NCI-H187 treated with DMSO at 0.1 percent for 48 hours (cell line): ENCODE data around the gene TCF7L1.
"Not testable (repeated sequence)": the region's sequence is repeated elsewhere in the genome, so short reads cannot be mapped to it uniquely, and the experiment has no call there.

Source experiments
- DNase-seq: peaks from one replicate; lab custom pipeline; 2025; lab: John Stamatoyannopoulos, UW

The TCF7L1 gene

DNA sequence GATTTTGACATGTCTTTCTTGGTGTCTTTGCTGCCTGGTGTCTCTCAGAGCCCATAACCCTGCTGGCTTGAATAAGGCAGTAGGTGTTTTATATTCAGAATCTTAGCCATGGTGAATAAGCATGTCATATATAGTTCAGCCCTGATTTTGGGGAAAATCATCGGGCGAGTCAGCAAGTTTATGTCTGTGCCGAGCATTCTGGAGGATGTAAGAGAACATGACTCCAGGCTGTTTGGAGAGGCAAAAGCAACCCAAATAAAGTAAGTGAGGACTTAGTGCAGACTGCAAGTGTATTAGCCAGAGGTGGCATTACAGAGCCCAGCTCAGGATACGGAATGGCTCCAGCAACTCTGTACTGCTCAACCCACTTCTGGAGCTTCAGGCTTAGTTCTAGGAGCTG is 50.3 kb downstream of the TCF7L1 start:
- no peak for DNase-seq

DNA sequence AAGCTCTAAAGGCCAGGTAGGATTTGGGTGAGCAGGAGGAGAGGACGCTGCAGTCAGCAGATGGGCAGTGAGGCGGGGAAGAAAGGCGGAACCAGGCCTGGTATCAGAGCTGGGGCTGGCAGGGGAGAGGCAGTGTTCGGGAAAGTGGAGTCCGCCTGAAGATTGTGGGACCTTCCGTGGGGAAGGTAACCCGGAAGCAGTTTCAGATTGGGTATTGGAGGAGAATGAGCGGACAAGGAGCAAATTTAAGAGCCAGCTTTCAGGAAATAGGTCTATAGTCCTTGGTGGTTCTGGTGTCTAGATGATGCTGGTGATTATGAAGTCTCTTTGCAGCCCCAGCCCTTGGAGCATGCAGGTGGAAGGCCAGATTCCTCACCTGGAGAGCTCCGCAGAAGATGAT is 51.0 kb downstream of the TCF7L1 start:
- DNase-seq = no peak

- no peak for DNase-seq
These were observed 51.8 kb downstream of the TCF7L1 start for GRCh38 chr2:85184990-85185389.

DNA sequence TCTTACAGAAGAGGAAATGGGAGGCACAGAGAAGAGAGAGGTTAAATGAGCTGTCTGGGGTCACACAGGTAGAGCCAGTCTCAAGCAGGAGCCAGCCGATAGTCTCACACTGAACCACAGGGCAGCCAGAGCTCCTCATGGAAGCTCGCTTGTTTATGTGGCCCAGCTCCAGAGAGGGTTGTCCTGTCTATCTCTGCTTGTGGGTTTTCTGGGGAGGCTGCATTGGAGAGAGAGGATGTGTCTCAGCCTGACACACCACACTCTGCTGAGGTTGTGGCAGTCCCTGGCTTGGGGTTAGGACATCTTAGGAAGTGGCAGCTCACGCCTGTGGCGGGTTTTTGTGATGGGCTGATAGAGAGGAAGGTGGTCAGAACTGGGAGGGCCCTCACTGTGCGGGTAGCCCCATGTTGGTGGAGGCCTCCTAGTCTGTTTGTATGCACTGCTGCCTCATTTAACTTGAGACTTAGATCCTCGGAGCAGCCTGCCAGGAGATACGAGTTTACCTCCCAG is 52.3 kb downstream of the TCF7L1 start:
- no peak for DNase-seq

GRCh38 chr2:85187069-85187468 is 53.9 kb downstream of the TCF7L1 start:
- DNase-seq = no peak

- DNase-seq = no peak
These were observed 55.7 kb downstream of the TCF7L1 start for GRCh38 chr2:85188852-85189251.

- no peak for DNase-seq
These were observed 56.5 kb downstream of the TCF7L1 start for GRCh38 chr2:85189606-85190270.

DNA sequence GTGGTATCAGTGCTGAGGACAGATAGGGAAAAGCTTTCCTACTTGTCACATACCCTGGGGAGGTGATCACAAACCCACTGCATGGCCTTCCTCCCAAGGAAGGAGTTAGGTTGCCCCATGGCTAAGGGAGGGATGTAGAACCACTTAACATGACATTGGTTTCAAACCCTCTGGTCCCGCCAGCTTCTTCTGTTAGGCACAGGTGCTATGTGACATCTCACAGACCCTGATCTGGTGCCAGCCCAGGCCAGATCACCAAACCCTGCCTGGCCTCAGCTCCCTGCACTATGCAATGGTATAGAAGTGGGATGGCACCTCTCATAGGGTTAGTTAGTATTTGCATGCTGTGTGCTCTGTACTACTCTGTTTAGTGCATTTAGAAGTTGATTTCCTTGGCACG is 58.0 kb downstream of the TCF7L1 start:
- no peak for DNase-seq

DNA sequence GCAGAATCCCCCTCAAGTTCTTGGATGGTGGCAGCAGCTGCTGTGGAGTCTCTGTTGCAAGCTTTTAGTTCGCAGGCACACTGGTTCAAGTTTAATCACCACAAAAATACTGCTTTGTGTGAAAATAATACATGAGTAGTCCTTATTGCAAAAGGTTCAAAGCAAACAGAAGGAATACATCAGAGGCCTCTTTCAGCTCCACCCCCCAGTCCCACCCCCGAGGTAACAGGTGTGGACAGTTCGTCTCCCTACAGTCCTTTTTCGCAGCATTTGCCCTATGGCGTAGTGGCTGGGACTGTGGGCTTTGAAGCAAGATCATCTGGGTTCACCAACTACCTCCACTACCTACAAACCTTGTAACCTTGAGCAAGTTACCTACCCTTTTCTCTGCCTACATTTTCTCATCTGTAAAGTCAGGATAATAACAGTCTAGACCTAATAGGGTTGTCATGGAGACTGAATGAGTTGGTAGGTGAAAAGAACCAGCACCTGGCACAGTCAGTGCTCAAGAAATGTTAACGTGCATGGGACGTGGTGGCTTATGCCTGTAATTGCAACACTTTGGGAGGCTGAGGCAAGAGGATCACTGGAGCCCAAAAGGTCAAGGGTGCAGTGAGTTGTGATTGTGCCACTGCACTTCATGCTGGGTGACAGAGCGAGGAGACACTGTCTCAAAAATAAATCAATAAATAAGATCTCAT is 61.7 kb downstream of the TCF7L1 start:
- DNase-seq = no peak

- DNase-seq = no peak
These were observed 62.8 kb downstream of the TCF7L1 start for GRCh38 chr2:85195956-85196355.

DNA sequence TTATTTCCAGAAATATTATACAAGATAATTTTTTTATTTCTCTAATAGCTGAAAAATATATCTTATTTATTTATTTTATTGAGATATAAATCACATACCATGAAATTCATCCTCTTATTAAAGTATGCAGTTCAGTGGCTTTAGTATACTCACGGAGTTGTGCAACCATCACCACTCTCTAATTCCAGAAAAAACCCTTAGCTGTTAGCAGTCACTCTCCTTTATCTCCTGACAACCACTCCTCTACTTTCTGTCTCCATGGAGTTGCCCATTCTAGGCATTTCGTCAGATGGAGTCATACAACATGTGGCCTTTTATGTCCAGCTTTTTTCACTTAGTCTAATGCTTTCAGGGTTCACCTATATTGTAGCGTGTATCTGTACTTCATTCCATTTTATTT is 66.5 kb downstream of the TCF7L1 start:
- DNase-seq = no peak

DNA sequence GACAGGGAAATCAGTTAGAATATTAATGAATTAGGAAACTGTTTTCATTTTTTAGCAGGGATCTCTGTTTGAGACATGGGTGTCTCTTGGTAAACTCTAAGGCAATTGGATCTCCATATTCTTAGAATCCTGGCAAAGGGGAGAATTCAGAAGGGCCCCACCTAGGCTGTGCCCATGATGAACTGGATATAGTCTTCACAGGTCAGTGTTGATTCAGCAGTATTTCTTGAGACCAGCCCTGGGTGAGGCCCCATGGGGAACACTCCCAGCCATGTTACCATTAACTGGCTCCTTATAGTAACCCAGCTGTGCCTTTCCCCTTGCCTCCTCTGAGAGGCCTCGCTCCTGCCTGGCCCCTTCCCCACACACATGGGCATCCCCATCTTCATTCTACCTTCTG is 76.7 kb downstream of the TCF7L1 start:
- no peak for DNase-seq

- no peak for DNase-seq
These were observed 77.3 kb downstream of the TCF7L1 start for GRCh38 chr2:85210511-85210910.

DNA sequence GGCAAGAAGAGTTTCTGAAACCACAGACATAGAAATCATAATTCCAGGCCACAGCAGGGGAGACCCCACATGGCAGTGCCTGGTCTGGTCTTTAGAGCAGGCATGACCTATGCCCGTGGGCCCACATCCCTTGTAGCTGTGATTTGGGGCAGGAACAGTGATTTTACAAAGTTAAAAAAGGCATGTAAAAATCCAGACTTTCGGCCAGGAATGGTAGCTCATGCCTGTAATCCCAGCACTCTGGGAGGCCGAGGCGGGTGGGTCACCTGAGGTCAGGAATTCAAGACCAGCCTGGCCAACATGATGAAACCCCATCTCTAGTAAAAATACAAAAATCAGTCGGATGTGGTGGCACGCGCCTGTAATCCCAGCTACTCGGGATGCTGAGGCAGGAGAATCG is 78.4 kb downstream of the TCF7L1 start:
- not testable (repeated sequence) for DNase-seq

DNA sequence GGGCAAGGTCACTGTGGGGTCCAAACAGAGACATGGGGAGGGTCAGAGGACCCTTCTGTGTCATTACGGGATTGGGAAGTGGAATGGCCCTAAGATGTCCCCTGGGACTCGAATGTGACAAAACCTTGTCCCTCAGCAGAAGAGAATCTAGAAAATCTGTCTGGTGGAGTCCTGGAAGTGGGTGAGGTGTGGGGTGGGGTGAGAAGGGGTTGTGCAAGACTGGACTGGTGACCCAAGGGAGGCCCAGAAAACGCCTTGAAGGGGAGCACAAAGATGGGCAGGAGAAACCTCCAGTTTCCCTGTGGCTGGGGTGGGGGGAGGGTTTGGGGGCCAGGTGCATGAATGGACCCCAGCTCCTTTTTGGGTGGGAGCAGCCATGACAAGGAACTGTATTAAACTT is 79.6 kb downstream of the TCF7L1 start:
- no peak for DNase-seq

- no peak for DNase-seq
These were observed 80.2 kb downstream of the TCF7L1 start for GRCh38 chr2:85213404-85213803.

GRCh38 chr2:85213901-85214512 is 80.8 kb downstream of the TCF7L1 start:
- DNase-seq = no peak

DNA sequence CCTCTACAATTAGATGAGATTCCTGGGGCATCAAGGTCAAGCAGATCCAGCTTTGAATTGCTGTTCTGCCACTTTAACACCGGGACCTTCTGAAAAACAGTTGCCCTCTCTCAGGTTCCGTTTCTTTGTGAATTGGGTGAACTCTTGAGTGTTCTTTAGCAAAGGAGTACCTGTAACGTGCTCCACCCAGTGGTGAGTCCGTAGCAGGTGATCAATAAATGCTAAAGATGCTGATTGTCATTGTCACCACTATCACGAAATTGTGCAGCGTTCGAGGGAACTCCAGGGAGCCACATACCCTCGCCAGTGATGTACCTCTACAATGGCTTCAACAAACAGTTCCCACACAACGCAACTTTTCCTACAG is 81.9 kb downstream of the TCF7L1 start:
- DNase-seq = no peak

GRCh38 chr2:85215448-85216401 is 82.5 kb downstream of the TCF7L1 start:
- no peak for DNase-seq

GRCh38 chr2:85216927-85217326 is 83.7 kb downstream of the TCF7L1 start:
- no peak for DNase-seq

GRCh38 chr2:85221067-85221691 is 88.0 kb downstream of the TCF7L1 start:
- no peak for DNase-seq

- DNase-seq = no peak
These were observed 89.6 kb downstream of the TCF7L1 start for GRCh38 chr2:85222792-85223191.
